Common myeloid progenitor, CD34-positive (primary cell): ENCODE measurements around the gene AGBL1.

ENCODE experiments used
- CTCF ChIA-PET: fragments of 350-600 bp; sonication (Branson Sonifier 250); formaldehyde crosslinking; loops from one replicate; lab custom pipeline; 2021; ENCODE audit warnings: antibody characterized with exemption; lab: Charles Lee
- POLR2A ChIA-PET: fragments of 350-600 bp; sonication (Branson Sonifier 250); formaldehyde crosslinking; loops from one replicate; lab custom pipeline; 2021; ENCODE audit warnings: antibody characterized with exemption; lab: Charles Lee
- DNase-seq, 3 donors: peaks; one replicate each; pipeline versions ENCODE4 v3.0.0 to v3.0.0-alpha.2; 2013
- H3K27ac ChIP-seq, 2 experiments: 1 replicate in 1 of 2; 2 replicates in 1 of 2; pipeline ENCODE4 v1.7.0; 2013; ENCODE audit warnings: inconsistent platforms in 2 of 2, low read length in 2 of 2, mild to moderate bottlenecking in 2 of 2, low read depth in 1 of 2, moderate library complexity in 1 of 2; ENCODE audit not compliant: severe bottlenecking in 2 of 2, insufficient read depth in 1 of 2, poor library complexity in 1 of 2
- H3K27me3 ChIP-seq, 5 experiments: replicated peaks in 2 of 5; 1 replicate in 3 of 5; 2 replicates in 2 of 5; pipeline versions ENCODE4 v1.6.1 to v1.7.0; 2013; ENCODE audit warnings: low read length in 4 of 5, mild to moderate bottlenecking in 2 of 5, moderate library complexity in 2 of 5, inconsistent platforms in 1 of 5; ENCODE audit not compliant: insufficient read depth in 5 of 5, control insufficient read depth in 4 of 5
- H3K36me3 ChIP-seq, 4 experiments: 1 replicate in 2 of 4; 2 replicates in 2 of 4; pipeline versions ENCODE4 v1.6.1 to v1.7.0; 2013; ENCODE audit warnings: low read length in 3 of 4, control low read depth in 1 of 4, mild to moderate bottlenecking in 1 of 4; ENCODE audit not compliant: control insufficient read depth in 4 of 4, insufficient read depth in 4 of 4
- H3K4me1 ChIP-seq, 4 experiments: 1 replicate in 3 of 4; 2 replicates in 1 of 4; pipeline versions ENCODE4 v1.6.1 to v1.7.1; 2013; ENCODE audit warnings: low read length in 3 of 4, mild to moderate bottlenecking in 3 of 4, control low read depth in 1 of 4, inconsistent platforms in 1 of 4, moderate library complexity in 1 of 4; ENCODE audit not compliant: control insufficient read depth in 4 of 4, insufficient read depth in 4 of 4; ENCODE audit errors: control extremely low read depth in 1 of 4
- H3K4me3 ChIP-seq, 7 experiments: 1 replicate in 4 of 7; 2 replicates in 3 of 7; pipeline versions ENCODE4 v1.5.1 to v1.7.0; 2013; ENCODE audit warnings: mild to moderate bottlenecking in 7 of 7, low read length in 6 of 7, moderate library complexity in 6 of 7, inconsistent platforms in 2 of 7, low read depth in 2 of 7, control low read depth in 1 of 7; ENCODE audit not compliant: insufficient read depth in 4 of 7, control insufficient read depth in 1 of 7; ENCODE audit errors: extremely low read depth in 1 of 7
- H3K9me3 ChIP-seq, 5 experiments: 1 replicate in 4 of 5; 2 replicates in 1 of 5; pipeline versions ENCODE4 v1.6.1 to v1.7.1; 2013; ENCODE audit warnings: low read length in 4 of 5, mild to moderate bottlenecking in 2 of 5, inconsistent platforms in 1 of 5, low read depth in 1 of 5, moderate library complexity in 1 of 5; ENCODE audit not compliant: control insufficient read depth in 4 of 5, insufficient read depth in 2 of 5; ENCODE audit errors: control extremely low read depth in 1 of 5
- WGBS: methylation state at CpG from one replicate; pipeline ENCODE4 v1.1.5; 2013; ENCODE audit not compliant: insufficient coverage; 5-methylcytosine and 5-hydroxymethylcytosine counted together

AGBL1 gene

GRCh38 chr15:86183596-86184491 is 104.2 kb downstream of the AGBL1 start:
- Histone ChIP-seq H3K4me1 (no peaks in the 10 kb centered on the region), H3K36me3 (no peaks in the 10 kb centered on the region), H3K27me3 (no peaks in the 10 kb centered on the region), H3K27ac (no peak overlapping the region), H3K9me3 (no peaks in the 10 kb centered on the region), H3K4me3 (no peak overlapping the region)
- CTCF ChIA-PET: no interaction called here
- no peak for DNase-seq
- 80% methylated on average over 2 of the region's 6 CpGs for whole genome bisulfite sequencing
- POLR2A ChIA-PET: no interaction called here

GRCh38 chr15:86193716-86194380 is 114.2 kb downstream of the AGBL1 start:
- no peak for DNase-seq
- WGBS: 92% methylated on average over 8 of the region's 11 CpGs
- Histone ChIP-seq H3K27me3 (peaks cover 0 to 2% (median 0%) of the 10 kb centered on the region in 5 experiments), H3K4me1 (no peaks in the 10 kb centered on the region), H3K4me3 (no peak overlapping the region), H3K36me3 (no peaks in the 10 kb centered on the region), H3K27ac (no peak overlapping the region), H3K9me3 (no peaks in the 10 kb centered on the region)
- ChIA-PET CTCF (no interaction called here), POLR2A (no interaction called here)

- Histone ChIP-seq H3K36me3 (no peaks in the 10 kb centered on the region), H3K4me1 (no peaks in the 10 kb centered on the region), H3K4me3 (no peak overlapping the region), H3K9me3 (no peaks in the 10 kb centered on the region), H3K27me3 (peaks cover 0 to 2% (median 0%) of the 10 kb centered on the region in 5 experiments), H3K27ac (no peak overlapping the region)
- POLR2A ChIA-PET: no interaction called here
- CTCF ChIA-PET: no interaction called here
- DNase-seq: no peak
Measured at GRCh38 chr15:86197770-86198169, 118.1 kb downstream of the AGBL1 start.

GRCh38 chr15:86199467-86200145 is 119.9 kb downstream of the AGBL1 start:
- WGBS: 82% methylated on average over 4 of the region's 7 CpGs
- Histone ChIP-seq H3K27ac (no peak overlapping the region), H3K4me1 (no peaks in the 10 kb centered on the region), H3K4me3 (no peak overlapping the region), H3K9me3 (no peaks in the 10 kb centered on the region), H3K36me3 (no peaks in the 10 kb centered on the region), H3K27me3 (peaks cover 0 to 2% (median 0%) of the 10 kb centered on the region in 5 experiments)
- POLR2A ChIA-PET: no interaction called here
- CTCF ChIA-PET: no interaction called here
- no peak for DNase-seq

GRCh38 chr15:86201313-86202008 is 121.8 kb downstream of the AGBL1 start:
- H3K4me1 ChIP-seq: no peaks in the 10 kb centered on the region
- H3K4me3 ChIP-seq: no peak overlapping the region
- peaks cover 0 to 2% (median 0%) of the 10 kb centered on the region in 5 experiments for H3K27me3 ChIP-seq
- H3K36me3 ChIP-seq: no peaks in the 10 kb centered on the region
- CTCF ChIA-PET: no interaction called here
- 67% methylated on average over 1 of the region's 3 CpGs for WGBS
- POLR2A ChIA-PET: no interaction called here
- no peak overlapping the region for H3K27ac ChIP-seq
- no peak for DNase-seq
- no peaks in the 10 kb centered on the region for H3K9me3 ChIP-seq

- H3K27ac ChIP-seq: no peak overlapping the region
- no CpG with 5 or more reads among the region's 2 CpGs for WGBS
- H3K27me3 ChIP-seq: no peaks in the 10 kb centered on the region
- no peak overlapping the region for H3K4me3 ChIP-seq
- no peaks in the 10 kb centered on the region for H3K9me3 ChIP-seq
- no peaks in the 10 kb centered on the region for H3K36me3 ChIP-seq
- CTCF ChIA-PET: no interaction called here
- H3K4me1 ChIP-seq: no peaks in the 10 kb centered on the region
- POLR2A ChIA-PET: no interaction called here
- no peak for DNase-seq
Measured at GRCh38 chr15:86203462-86203861, 123.8 kb downstream of the AGBL1 start.
